Smooth muscle cell (in vitro differentiated cells): ENCODE measurements around the gene C16orf95. TPM values are rescaled to one million over a fixed set of nuclear protein-coding genes. Genes with fewer than 3 reads are reported as not detected.

Experiments used
- DNase-seq: peaks from one replicate; lab custom pipeline; 2025; ENCODE audit not compliant: unreplicated experiment; lab: John Stamatoyannopoulos, UW
- H2AFZ ChIP-seq: fragments of 200-600 bp; sonication (generic); 2 replicates; pipeline ENCODE4 v1.6.0; 2016; ENCODE audit warnings: antibody characterized with exemption, low read depth, mild to moderate bottlenecking
- H3F3A ChIP-seq: fragments of 200-600 bp; sonication (generic); 2 replicates; pipeline ENCODE4 v1.6.0; 2017; ENCODE audit warnings: antibody characterized with exemption, low read depth
- H3K27ac ChIP-seq: fragments of 200-600 bp; sonication (generic); 2 replicates; pipeline ENCODE4 v1.5.1; 2016; ENCODE audit warnings: low read depth, mild to moderate bottlenecking
- H3K27me3 ChIP-seq: fragments of 200-600 bp; sonication (generic); 2 replicates; pipeline ENCODE4 v1.6.1; 2016; ENCODE audit warnings: low read depth, mild to moderate bottlenecking
- H3K36me3 ChIP-seq: fragments of 200-600 bp; sonication (generic); 2 replicates; pipeline ENCODE4 v1.5.1; 2016; ENCODE audit warnings: low read depth
- H3K4me1 ChIP-seq: fragments of 200-600 bp; sonication (generic); 2 replicates; pipeline ENCODE4 v1.5.1; 2016; ENCODE audit warnings: low read depth
- H3K4me2 ChIP-seq: fragments of 200-600 bp; sonication (generic); 2 replicates; pipeline ENCODE4 v1.6.0; 2016; ENCODE audit warnings: mild to moderate bottlenecking
- H3K4me3 ChIP-seq: fragments of 200-600 bp; sonication (generic); 2 replicates; pipeline ENCODE4 v1.5.1; 2016; ENCODE audit warnings: mild to moderate bottlenecking
- H3K79me2 ChIP-seq: fragments of 200-600 bp; sonication (generic); 2 replicates; pipeline ENCODE4 v1.6.0; 2016; ENCODE audit warnings: low read depth, mild to moderate bottlenecking
- H3K9ac ChIP-seq: fragments of 200-600 bp; sonication (generic); 2 replicates; pipeline ENCODE4 v1.6.0; 2016; ENCODE audit warnings: low read depth
- H3K9me3 ChIP-seq: fragments of 200-600 bp; sonication (generic); replicated peaks from 2 replicates; pipeline ENCODE4 v1.5.1; 2016; ENCODE audit warnings: low read depth
- H4K20me1 ChIP-seq: fragments of 200-600 bp; sonication (generic); 2 replicates; pipeline ENCODE4 v1.6.0; 2016; ENCODE audit warnings: low read depth
- CTCF ChIP-seq: fragments of 200-600 bp; sonication (generic); IDR thresholded peaks from 2 replicates; pipeline ENCODE4 v1.5.1; 2017; ENCODE audit warnings: borderline replicate concordance, mild to moderate bottlenecking, antibody characterized with exemption; ENCODE audit not compliant: insufficient read depth, poor library complexity, severe bottlenecking
- WGBS: methylation state at CpG from one replicate; pipeline ENCODE4 v1.1.7; 2016; ENCODE audit warnings: low lambda C conversion rate; 5-methylcytosine and 5-hydroxymethylcytosine counted together
- polyA plus RNA-seq: library from polyadenylated mRNA; unstranded; fragments of >200 nt; fragmentation: Nextera tagmentation; extraction: Ambion mirVana; gene quantifications from 2 replicates; pipeline ENCODE4 v1.2.1, GENCODE V29; 2016
- total RNA-seq: library from RNA; depleted of rRNA; stranded (reverse); fragments of >200 nt; gene quantifications from 2 replicates; pipeline ENCODE4 v1.2.3, GENCODE V29; 2014

Gene C16orf95
- total and polyA plus RNA-seq, 2 experiments from 2014 or later = 7.7 to 8.0 TPM

- H2AFZ ChIP-seq = no peak overlapping the region
- TF ChIP-seq CTCF = no peak
- no peak overlapping the region for H3K4me2 ChIP-seq
- no peak overlapping the region for H3K4me3 ChIP-seq
- 97% methylated on average over 21 of the region's 21 CpGs for WGBS
- H3K79me2 ChIP-seq = no peaks in the 10 kb centered on the region
- H3K27me3 ChIP-seq = no peaks in the 10 kb centered on the region
- peaks cover under 1% of the 10 kb centered on the region for H3K4me1 ChIP-seq
- H3K9me3 ChIP-seq = no peaks in the 10 kb centered on the region
- no peak overlapping the region for H3K27ac ChIP-seq
- H4K20me1 ChIP-seq = peaks cover 20% of the 10 kb centered on the region
- H3K9ac ChIP-seq = no peak overlapping the region
- DNase-seq = no peak
- no peaks in the 10 kb centered on the region for H3K36me3 ChIP-seq
- H3F3A ChIP-seq = no peaks in the 10 kb centered on the region
Measured at GRCh38 chr16:87323727-87324410, 6.7 kb upstream of the C16orf95 start.

- Histone ChIP-seq H3K4me3 (no peak overlapping the region), H3K27ac (no peak overlapping the region), H3K27me3 (no peaks in the 10 kb centered on the region), H3K79me2 (peaks cover 6% of the 10 kb centered on the region), H2AFZ (no peak overlapping the region), H3K4me1 (peaks cover 8% of the 10 kb centered on the region), H3K9me3 (no peaks in the 10 kb centered on the region), H3K9ac (no peak overlapping the region), H4K20me1 (peaks cover 20% of the 10 kb centered on the region), H3F3A (no peaks in the 10 kb centered on the region), H3K36me3 (no peaks in the 10 kb centered on the region), H3K4me2 (no peak overlapping the region)
- WGBS = 97% methylated on average over 35 of the region's 35 CpGs
- DNase-seq = no peak
- TF ChIP-seq CTCF = no peak
Measured at GRCh38 chr16:87322833-87323726, 5.9 kb upstream of the C16orf95 start.

GRCh38 chr16:87322360-87322759 is 5.2 kb upstream of the C16orf95 start:
- no peak overlapping the region for H2AFZ ChIP-seq
- TF ChIP-seq CTCF = no peak
- WGBS = 96% methylated on average over 9 of the region's 9 CpGs
- H4K20me1 ChIP-seq = peaks cover 20% of the 10 kb centered on the region
- DNase-seq = no peak
- H3F3A ChIP-seq = no peaks in the 10 kb centered on the region
- no peak overlapping the region for H3K4me2 ChIP-seq
- no peaks in the 10 kb centered on the region for H3K27me3 ChIP-seq
- H3K36me3 ChIP-seq = no peaks in the 10 kb centered on the region
- no peaks in the 10 kb centered on the region for H3K9me3 ChIP-seq
- H3K4me3 ChIP-seq = no peak overlapping the region
- no peak overlapping the region for H3K27ac ChIP-seq
- peaks cover 14% of the 10 kb centered on the region for H3K79me2 ChIP-seq
- H3K4me1 ChIP-seq = peaks cover 10% of the 10 kb centered on the region
- no peak overlapping the region for H3K9ac ChIP-seq
